Middle frontal gyrus (tissue), 1 donor: ENCODE measurements around the gene NUP153.
"Not testable (repeated sequence)": the region's sequence is repeated elsewhere in the genome, so short reads cannot be mapped to it uniquely, and the experiment has no call there.

Experiments used
- DNase-seq: peaks from one replicate; pipeline ENCODE4 v3.0.0-alpha.2; 2015; ENCODE audit warnings: low spot score; ENCODE audit errors: extremely low spot score

Gene NUP153

GRCh38 chr6:17714177-17714576 is 7.5 kb upstream of the NUP153 start:
- DNase-seq: no peak

DNA sequence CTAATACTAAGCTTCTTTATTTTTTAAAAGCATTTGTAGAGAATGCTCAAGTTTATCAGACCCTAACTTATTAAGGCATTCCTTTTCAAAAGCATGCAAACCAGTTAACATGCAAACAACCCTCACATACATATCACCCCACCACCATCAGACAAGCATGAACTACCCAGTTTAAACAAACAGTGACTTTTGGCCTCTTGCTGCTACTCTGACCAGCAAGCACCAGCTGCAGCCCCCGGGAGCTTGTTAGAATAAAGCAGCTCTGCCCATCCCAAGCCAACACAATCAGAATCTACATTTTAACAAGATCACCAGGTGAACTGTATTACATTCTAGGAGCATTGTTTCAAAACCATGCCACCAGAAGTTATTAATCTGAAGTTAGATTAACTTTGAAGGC is 5.9 kb upstream of the NUP153 start:
- no peak for DNase-seq

DNA sequence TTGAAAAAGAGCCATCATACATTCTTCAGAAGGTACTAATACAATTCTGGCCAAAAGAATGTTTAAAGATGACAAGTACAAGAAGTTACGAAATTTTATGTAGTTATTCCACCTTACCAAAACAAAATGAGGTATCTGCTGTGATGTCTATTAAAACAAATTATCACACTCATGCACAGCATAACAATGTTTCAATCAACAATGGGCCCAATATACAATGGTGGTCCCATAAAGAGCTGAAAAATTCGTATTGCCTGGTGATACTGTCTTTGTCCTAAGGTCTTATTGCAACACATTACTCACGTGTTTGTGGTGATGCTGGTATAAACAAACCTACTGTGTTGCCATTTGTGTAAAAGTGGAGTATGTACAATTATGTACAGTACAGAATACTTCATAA is 3.6 kb upstream of the NUP153 start:
- DNase-seq: no peak

- no peak for DNase-seq
Observed at GRCh38 chr6:17709476-17709875, 2.8 kb upstream of the NUP153 start.

GRCh38 chr6:17708035-17708434 is 1.3 kb upstream of the NUP153 start:
- not testable (repeated sequence) for DNase-seq

DNA sequence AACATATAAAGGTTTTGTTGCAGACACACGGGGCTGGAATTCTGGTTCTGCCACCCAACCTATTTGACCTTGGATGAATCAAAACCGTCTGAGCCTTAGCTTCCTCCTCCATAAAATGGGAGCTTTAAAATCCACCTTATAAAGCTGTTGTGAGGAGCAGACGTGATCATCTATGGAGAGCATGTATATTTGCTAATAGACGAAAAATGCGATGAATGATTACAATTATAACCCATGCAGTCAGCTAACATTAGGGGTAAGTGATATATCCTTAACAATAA is 586 bp upstream of the NUP153 start:
- no peak for DNase-seq

GRCh38 chr6:17705778-17706579 is 746 bp downstream of the NUP153 start:
- DNase-seq: no peak

DNA sequence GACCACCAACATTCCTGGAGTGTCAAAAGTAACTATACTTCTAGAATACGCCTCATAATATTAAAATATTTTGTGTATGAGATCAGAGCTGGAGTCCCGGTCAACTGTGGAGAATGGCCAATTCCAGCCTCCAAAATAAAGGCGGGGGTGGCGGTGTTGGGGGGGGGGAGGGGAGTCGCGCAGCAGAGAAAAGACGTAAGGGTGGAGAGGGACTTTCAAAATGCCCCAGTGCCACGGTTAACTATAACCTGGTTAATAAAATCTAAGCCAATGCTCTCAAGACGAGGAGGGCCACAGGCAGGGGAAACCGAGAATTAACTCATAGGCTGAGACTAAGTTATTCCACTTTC is 1.3 kb downstream of the NUP153 start:
- no peak for DNase-seq

DNA sequence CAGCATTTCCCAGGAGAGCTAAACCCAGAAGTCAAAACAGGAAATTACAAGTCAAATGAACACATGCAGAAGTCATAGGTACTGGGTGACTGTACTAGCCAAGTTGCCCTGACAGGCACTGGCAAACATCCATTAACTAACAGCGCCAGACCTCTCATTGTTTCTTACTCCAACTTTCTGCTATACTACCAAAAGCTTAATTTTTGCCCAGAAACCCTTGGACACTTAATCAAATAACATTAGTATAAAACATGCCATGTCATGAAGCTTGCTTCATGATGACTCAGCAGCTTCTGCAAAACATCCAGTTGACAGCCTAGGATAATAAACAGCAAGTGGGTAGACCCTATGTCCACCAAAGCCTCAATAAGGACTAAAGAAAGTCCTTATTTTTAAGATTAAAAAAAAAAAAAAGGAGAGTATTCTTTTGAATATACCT is 3.5 kb downstream of the NUP153 start:
- DNase-seq: no peak

- no peak for DNase-seq
Observed at GRCh38 chr6:17700421-17701416, 6.0 kb downstream of the NUP153 start.

- no peak for DNase-seq
Observed at GRCh38 chr6:17691925-17692538, 14.7 kb downstream of the NUP153 start.

- DNase-seq: no peak
Observed at GRCh38 chr6:17688481-17688880, 18.2 kb downstream of the NUP153 start.

DNA sequence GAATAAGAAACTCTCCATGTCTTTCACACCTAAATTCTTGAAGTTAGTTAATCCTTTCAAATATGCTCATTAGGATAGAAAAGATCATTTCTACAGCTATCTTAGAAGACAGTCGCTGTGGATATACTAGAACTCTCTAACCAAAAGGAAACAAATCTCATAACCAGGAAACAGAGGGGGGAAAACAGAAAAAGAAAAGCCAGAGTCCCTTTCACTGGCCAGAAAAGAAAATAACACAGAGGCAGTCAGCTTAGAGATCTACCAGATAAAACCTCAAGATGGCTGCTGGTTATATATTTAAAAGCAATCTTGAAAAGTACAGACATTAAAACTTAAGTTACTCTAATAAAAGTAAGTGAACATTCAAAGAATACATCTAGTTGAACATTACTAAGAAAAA is 19.6 kb downstream of the NUP153 start:
- DNase-seq: no peak

DNA sequence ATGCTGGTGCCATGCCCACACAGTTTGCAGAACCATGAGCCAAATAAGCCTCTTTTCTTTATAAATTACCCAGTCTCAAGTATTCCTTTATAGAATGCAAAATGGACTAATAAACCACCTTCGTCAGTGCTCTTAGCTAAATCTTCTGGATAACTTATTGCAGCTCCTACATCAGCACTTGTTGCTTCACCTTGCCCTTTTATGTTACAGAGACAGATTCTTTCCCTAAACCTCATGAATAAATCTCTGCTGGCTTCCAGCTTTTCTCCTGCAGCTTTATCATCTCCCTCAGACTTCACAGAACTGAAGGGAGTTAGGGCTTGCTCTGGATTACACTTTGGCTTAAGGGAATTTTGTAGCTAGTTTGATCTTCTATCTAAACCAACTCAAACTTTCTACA is 22.6 kb downstream of the NUP153 start:
- DNase-seq: no peak

- DNase-seq: no peak
Observed at GRCh38 chr6:17683428-17683827, 23.3 kb downstream of the NUP153 start.

GRCh38 chr6:17679726-17680125 is 27.0 kb downstream of the NUP153 start:
- no peak for DNase-seq

- DNase-seq: no peak
Observed at GRCh38 chr6:17677602-17678001, 29.1 kb downstream of the NUP153 start.

DNA sequence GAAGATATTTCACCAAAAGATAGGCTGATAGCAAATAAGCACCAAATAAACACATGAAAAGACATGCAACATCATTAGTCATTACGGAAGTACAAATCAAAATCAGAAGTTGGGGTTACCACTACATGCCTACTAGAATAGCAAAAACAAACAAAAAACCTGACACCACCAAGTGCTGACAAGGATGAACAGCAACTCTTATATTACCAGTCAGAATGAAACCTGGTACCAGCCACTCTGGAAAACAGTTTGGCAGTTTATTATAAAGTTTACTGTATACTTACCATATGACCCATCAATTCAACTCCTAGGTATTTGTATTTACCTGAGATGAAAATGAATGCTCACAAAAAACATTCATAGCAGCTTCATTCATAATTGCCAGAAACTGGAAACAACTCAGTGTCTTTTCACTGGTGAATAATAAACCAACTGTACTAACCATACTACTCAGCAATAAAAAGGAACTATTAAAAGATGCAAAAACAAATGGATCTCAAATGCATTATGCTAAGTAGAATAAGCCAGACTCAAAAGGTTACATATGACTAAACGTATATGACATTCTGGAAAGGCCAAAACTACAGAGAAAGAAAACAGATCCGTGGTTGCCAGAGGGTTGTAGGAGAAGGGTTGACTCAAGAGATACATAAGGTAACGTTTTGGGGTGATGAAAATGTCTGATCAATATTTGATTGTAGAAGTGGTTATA is 33.0 kb downstream of the NUP153 start:
- DNase-seq: no peak

GRCh38 chr6:17672064-17672718 is 34.5 kb downstream of the NUP153 start:
- no peak for DNase-seq

GRCh38 chr6:17666646-17667045 is 40.1 kb downstream of the NUP153 start:
- DNase-seq: no peak

- no peak for DNase-seq
Observed at GRCh38 chr6:17665132-17665531, 41.6 kb downstream of the NUP153 start.
